ENCODE results near the gene HSPBP1. TPM values are rescaled to one million over a fixed set of nuclear protein-coding genes. Genes with fewer than 3 reads are reported as not detected.

The HSPBP1 gene
- total RNA-seq, 4 donors from 2014 or later, result 18.5 to 41.7 (median 36.7) TPM

- H3K4me1 ChIP-seq, result no peaks in the 10 kb centered on the region
- H3K27me3 ChIP-seq, result no peaks in the 10 kb centered on the region
- in situ Hi-C loops (cut with MboI; ENCODE audit: low sequenced_read_pairs in 4 of 4), result no loop called here
- H3K4me3 ChIP-seq, result no peak overlapping the region
- no peak for ATAC-seq
- H3K27ac ChIP-seq, result no peak overlapping the region
- no peaks in the 10 kb centered on the region for H3K9me3 ChIP-seq
- peaks cover 3 to 95% of the 10 kb centered on the region in 2 donors for H3K36me3 ChIP-seq
- intact Hi-C loops (cut with DNase I; ENCODE audit: low total_unique reads), result no loop called here
- DNase-seq, result no peak
- TF ChIP-seq POLR2A (IDR thresholded peaks at IDR 0.05), result no peak
- TF ChIP-seq CTCF (IDR thresholded peaks at IDR 0.05 in 4 of 5, conservative IDR thresholded peaks at IDR 0.05 in 1 of 5), result no peak
Observed at GRCh38 chr19:55238030-55238429, 41.9 kb downstream of the HSPBP1 start.

GRCh38 chr19:55232986-55233385 is 46.9 kb downstream of the HSPBP1 start:
- peaks cover 0 to 91% of the 10 kb centered on the region in 2 donors for H3K36me3 ChIP-seq
- intact Hi-C loops (cut with DNase I; ENCODE audit: low total_unique reads) (no loop called here), in situ Hi-C loops (cut with MboI; ENCODE audit: low sequenced_read_pairs in 4 of 4) (no loop called here)
- no peaks in the 10 kb centered on the region for H3K4me1 ChIP-seq
- no peak for DNase-seq
- TF ChIP-seq POLR2A (IDR thresholded peaks at IDR 0.05), result no peak
- TF ChIP-seq CTCF (IDR thresholded peaks at IDR 0.05 in 4 of 5, conservative IDR thresholded peaks at IDR 0.05 in 1 of 5), result no peak
- ATAC-seq, result no peak
- no peak overlapping the region for H3K4me3 ChIP-seq
- H3K27ac ChIP-seq, result no peak overlapping the region
- no peaks in the 10 kb centered on the region for H3K27me3 ChIP-seq
- no peaks in the 10 kb centered on the region for H3K9me3 ChIP-seq

- Histone ChIP-seq H3K27me3 (no peaks in the 10 kb centered on the region), H3K27ac (no peak overlapping the region), H3K9me3 (no peaks in the 10 kb centered on the region), H3K36me3 (peaks cover 0 to 88% of the 10 kb centered on the region in 2 donors), H3K4me3 (no peak overlapping the region), H3K4me1 (no peaks in the 10 kb centered on the region)
- no peak for TF ChIP-seq CTCF (IDR thresholded peaks at IDR 0.05 in 4 of 5, conservative IDR thresholded peaks at IDR 0.05 in 1 of 5)
- no peak for TF ChIP-seq POLR2A (IDR thresholded peaks at IDR 0.05)
- in situ Hi-C loops (cut with MboI; ENCODE audit: low sequenced_read_pairs in 4 of 4) (no loop called here), intact Hi-C loops (cut with DNase I; ENCODE audit: low total_unique reads) (no loop called here)
- DNase-seq, result no peak
- ATAC-seq, result no peak
Observed at GRCh38 chr19:55232286-55232602, 47.7 kb downstream of the HSPBP1 start.

GRCh38 chr19:55231391-55232285 is 48.3 kb downstream of the HSPBP1 start:
- Histone ChIP-seq H3K27me3 (no peaks in the 10 kb centered on the region), H3K4me3 (no peak overlapping the region), H3K4me1 (no peaks in the 10 kb centered on the region), H3K27ac (no peak overlapping the region), H3K9me3 (no peaks in the 10 kb centered on the region), H3K36me3 (peaks cover 0 to 82% of the 10 kb centered on the region in 2 donors)
- intact Hi-C loops (cut with DNase I; ENCODE audit: low total_unique reads) (no loop called here), in situ Hi-C loops (cut with MboI; ENCODE audit: low sequenced_read_pairs in 4 of 4) (no loop called here)
- ATAC-seq, result no peak
- TF ChIP-seq CTCF (IDR thresholded peaks at IDR 0.05 in 4 of 5, conservative IDR thresholded peaks at IDR 0.05 in 1 of 5) (no peak), POLR2A (IDR thresholded peaks at IDR 0.05) (no peak)
- no peak for DNase-seq
